22Rv1 (cell line): ENCODE data around the gene CACNG1.

Source experiments
- CTCF ChIP-seq: fragments of 450-650 bp; IDR thresholded peaks from 2 replicates; pipeline ENCODE4 v1.5.1; 2017; ENCODE audit warnings: mild to moderate bottlenecking
- ZFX ChIP-seq: fragments of 450-650 bp; IDR thresholded peaks from 2 replicates; pipeline ENCODE4 v1.6.1; 2017; ENCODE audit warnings: antibody characterized with exemption, borderline replicate concordance

- TF ChIP-seq CTCF (no peak), ZFX (no peak)
Measured at GRCh38 chr17:67027031-67027628, 17.2 kb upstream of the CACNG1 start.
